Trophoblast cell (in vitro differentiated cells and primary cell): ENCODE measurements around the gene CNGA2.
A peak's percentile ranks its signal among the peaks of the same experiment; 100 is the strongest.

Experiments used
- DNase-seq, 2 donors: peaks; one replicate each; pipeline ENCODE4 v3.0.0-alpha.2; 2016
- H2AFZ ChIP-seq: 2 replicates; pipeline ENCODE4 v1.6.1; 2013; ENCODE audit warnings: low read length, moderate library complexity, mild to moderate bottlenecking; ENCODE audit not compliant: insufficient read depth, poor library complexity
- H2AK5ac ChIP-seq: 2 replicates; pipeline ENCODE4 v1.6.1; 2013; ENCODE audit warnings: mild to moderate bottlenecking, low read length
- H2BK120ac ChIP-seq: 2 replicates; pipeline ENCODE4 v1.6.1; 2013; ENCODE audit warnings: low read length, mild to moderate bottlenecking, moderate library complexity; ENCODE audit not compliant: insufficient read depth, poor library complexity
- H2BK12ac ChIP-seq: 2 replicates; pipeline ENCODE4 v1.6.1; 2013; ENCODE audit warnings: mild to moderate bottlenecking, low read length, moderate library complexity
- H2BK5ac ChIP-seq: 2 replicates; pipeline ENCODE4 v1.6.1; 2013; ENCODE audit warnings: low read length, low read depth, moderate library complexity, mild to moderate bottlenecking; ENCODE audit not compliant: poor library complexity
- H3K14ac ChIP-seq: 2 replicates; pipeline ENCODE4 v1.6.1; 2013; ENCODE audit warnings: mild to moderate bottlenecking, low read length
- H3K18ac ChIP-seq: 2 replicates; pipeline ENCODE4 v1.6.1; 2013; ENCODE audit warnings: mild to moderate bottlenecking, low read length
- H3K23ac ChIP-seq: 2 replicates; pipeline ENCODE4 v1.6.1; 2013; ENCODE audit warnings: low read length
- H3K27ac ChIP-seq: 2 replicates; pipeline ENCODE4 v1.5.1; 2013; ENCODE audit warnings: low read depth, mild to moderate bottlenecking, inconsistent platforms, low read length, moderate library complexity
- H3K27me3 ChIP-seq: 2 replicates; pipeline ENCODE4 v1.6.1; 2013; ENCODE audit warnings: inconsistent platforms, mild to moderate bottlenecking, low read length, moderate library complexity; ENCODE audit not compliant: insufficient read depth
- H3K36me3 ChIP-seq, 2 experiments: 1 replicate in 1 of 2; 2 replicates in 1 of 2; pipeline ENCODE4 v1.6.1; 2013; ENCODE audit warnings: low read length in 2 of 2, mild to moderate bottlenecking in 2 of 2, moderate library complexity in 1 of 2; ENCODE audit not compliant: insufficient read depth in 2 of 2, control insufficient read depth in 1 of 2
- H3K4ac ChIP-seq: 2 replicates; pipeline ENCODE4 v1.6.1; 2013; ENCODE audit warnings: low read depth, mild to moderate bottlenecking, low read length, moderate library complexity
- H3K4me1 ChIP-seq, 2 experiments: 1 replicate in 1 of 2; 2 replicates in 1 of 2; pipeline ENCODE4 v1.6.1; 2013; ENCODE audit warnings: low read length in 2 of 2, mild to moderate bottlenecking in 2 of 2, moderate library complexity in 1 of 2; ENCODE audit not compliant: insufficient read depth in 2 of 2, control insufficient read depth in 1 of 2
- H3K4me2 ChIP-seq: 2 replicates; pipeline ENCODE4 v1.6.1; 2013; ENCODE audit warnings: inconsistent platforms, mild to moderate bottlenecking, low read length, moderate library complexity
- H3K4me3 ChIP-seq: 2 replicates; pipeline ENCODE4 v1.5.1; 2013; ENCODE audit warnings: mild to moderate bottlenecking, low read depth, low read length, inconsistent platforms
- H3K79me1 ChIP-seq: one replicate; pipeline ENCODE4 v1.6.1; 2013; ENCODE audit warnings: low read length
- H3K79me2 ChIP-seq: 2 replicates; pipeline ENCODE4 v1.6.1; 2013; ENCODE audit warnings: low read length, mild to moderate bottlenecking; ENCODE audit not compliant: control insufficient read depth, insufficient read depth, poor library complexity
- H3K9ac ChIP-seq: 2 replicates; pipeline ENCODE4 v1.6.1; 2013; ENCODE audit warnings: mild to moderate bottlenecking, low read length
- H3K9me3 ChIP-seq: 2 replicates; pipeline ENCODE4 v1.6.1; 2013; ENCODE audit warnings: low read depth, mild to moderate bottlenecking, control low read depth, inconsistent platforms, low read length; ENCODE audit not compliant: insufficient read depth
- H4K12ac ChIP-seq: 2 replicates; pipeline ENCODE4 v1.6.1; 2013; ENCODE audit warnings: low read depth, mild to moderate bottlenecking, low read length, moderate library complexity
- H4K8ac ChIP-seq: 2 replicates; pipeline ENCODE4 v1.6.1; 2013; ENCODE audit warnings: low read depth, mild to moderate bottlenecking, low read length, moderate library complexity
- H4K91ac ChIP-seq: one replicate; pipeline ENCODE4 v1.6.1; 2013; ENCODE audit warnings: low read depth, mild to moderate bottlenecking, low read length, moderate library complexity
- WGBS: extraction: QIAGEN DNeasy Blood & Tissue Kit; methylation state at CpG from one replicate; pipeline ENCODE4 v1.1.7; 2013; ENCODE audit warnings: missing lambda C conversion rate; ENCODE audit not compliant: insufficient read length, insufficient coverage; ENCODE audit errors: extremely low coverage; 5-methylcytosine and 5-hydroxymethylcytosine counted together

CNGA2 gene

GRCh38 chrX:151753313-151754046, 18.9 kb downstream of the CNGA2 start:
- no peaks in the 10 kb centered on the region for H3K36me3 ChIP-seq
- no peak overlapping the region for H4K12ac ChIP-seq
- peak overlapping the region; percentile 29 for H3K4me2 ChIP-seq
- no peak overlapping the region for H3K9ac ChIP-seq
- H3K79me1 ChIP-seq: no peaks in the 10 kb centered on the region
- no peaks in the 10 kb centered on the region for H3K4me1 ChIP-seq
- no peaks in the 10 kb centered on the region for H3K9me3 ChIP-seq
- H3K14ac ChIP-seq: no peak overlapping the region
- no peak overlapping the region for H3K27ac ChIP-seq
- H3K18ac ChIP-seq: no peak overlapping the region
- WGBS: no CpG with 5 or more reads among the region's 22 CpGs
- no peak overlapping the region for H3K4me3 ChIP-seq
- no peak overlapping the region for H2AK5ac ChIP-seq
- DNase-seq: peak; percentile 36 to 66
- H3K4ac ChIP-seq: no peak overlapping the region
- H3K23ac ChIP-seq: no peak overlapping the region
- H3K79me2 ChIP-seq: no peaks in the 10 kb centered on the region
- no peak overlapping the region for H2BK120ac ChIP-seq
- H3K27me3 ChIP-seq: no peaks in the 10 kb centered on the region
- H2BK12ac ChIP-seq: no peak overlapping the region
- no peak overlapping the region for H4K91ac ChIP-seq
- H2AFZ ChIP-seq: no peak overlapping the region
- H4K8ac ChIP-seq: no peak overlapping the region
- H2BK5ac ChIP-seq: no peak overlapping the region

- Histone ChIP-seq H3K9me3 (no peaks in the 10 kb centered on the region), H3K18ac (no peak overlapping the region), H3K4me3 (no peak overlapping the region), H3K27ac (no peak overlapping the region), H3K79me2 (no peaks in the 10 kb centered on the region), H3K4me1 (no peaks in the 10 kb centered on the region), H2BK12ac (no peak overlapping the region), H3K23ac (no peak overlapping the region), H4K8ac (no peak overlapping the region), H2BK120ac (no peak overlapping the region), H3K79me1 (no peaks in the 10 kb centered on the region), H2AFZ (no peak overlapping the region), H3K27me3 (no peaks in the 10 kb centered on the region), H3K36me3 (no peaks in the 10 kb centered on the region), H3K9ac (no peak overlapping the region), H4K12ac (no peak overlapping the region), H3K4ac (no peak overlapping the region), H2AK5ac (no peak overlapping the region), H3K4me2 (no peak overlapping the region), H4K91ac (no peak overlapping the region), H2BK5ac (no peak overlapping the region), H3K14ac (no peak overlapping the region)
- DNase-seq: peak; percentile 5 to 31
- no CpG with 5 or more reads among the region's 6 CpGs for WGBS
These were observed 19.5 kb downstream of the CNGA2 start for GRCh38 chrX:151754047-151754429.

- H3K4me2 ChIP-seq: no peak overlapping the region
- no peak overlapping the region for H3K9ac ChIP-seq
- WGBS: no CpG with 5 or more reads among the region's 11 CpGs
- H2BK5ac ChIP-seq: no peak overlapping the region
- H3K4me1 ChIP-seq: no peaks in the 10 kb centered on the region
- H3K4me3 ChIP-seq: no peak overlapping the region
- H3K18ac ChIP-seq: no peak overlapping the region
- H3K79me2 ChIP-seq: no peaks in the 10 kb centered on the region
- no peak overlapping the region for H2BK12ac ChIP-seq
- no peak overlapping the region for H2BK120ac ChIP-seq
- no peak overlapping the region for H4K91ac ChIP-seq
- no peak overlapping the region for H3K4ac ChIP-seq
- no peak overlapping the region for H2AFZ ChIP-seq
- H3K27me3 ChIP-seq: no peaks in the 10 kb centered on the region
- H2AK5ac ChIP-seq: no peak overlapping the region
- H3K14ac ChIP-seq: no peak overlapping the region
- no peak for DNase-seq
- H3K27ac ChIP-seq: no peak overlapping the region
- H4K12ac ChIP-seq: no peak overlapping the region
- H3K23ac ChIP-seq: no peak overlapping the region
- no peaks in the 10 kb centered on the region for H3K9me3 ChIP-seq
- H4K8ac ChIP-seq: no peak overlapping the region
- H3K36me3 ChIP-seq: no peaks in the 10 kb centered on the region
- no peaks in the 10 kb centered on the region for H3K79me1 ChIP-seq
These were observed 20.2 kb downstream of the CNGA2 start for GRCh38 chrX:151754641-151755215.

- Histone ChIP-seq H3K4me2 (no peak overlapping the region), H2AFZ (no peak overlapping the region), H3K27me3 (no peaks in the 10 kb centered on the region), H3K79me1 (no peaks in the 10 kb centered on the region), H3K4me1 (no peaks in the 10 kb centered on the region), H3K27ac (no peak overlapping the region), H2AK5ac (no peak overlapping the region), H3K9me3 (no peaks in the 10 kb centered on the region), H3K79me2 (no peaks in the 10 kb centered on the region), H3K14ac (no peak overlapping the region), H3K36me3 (no peaks in the 10 kb centered on the region), H3K9ac (no peak overlapping the region), H2BK5ac (no peak overlapping the region), H3K23ac (no peak overlapping the region), H2BK12ac (no peak overlapping the region), H4K12ac (no peak overlapping the region), H2BK120ac (no peak overlapping the region), H3K18ac (no peak overlapping the region), H4K8ac (no peak overlapping the region), H3K4ac (no peak overlapping the region), H4K91ac (no peak overlapping the region), H3K4me3 (no peak overlapping the region)
- DNase-seq: no peak
- no CpG with 5 or more reads among the region's 11 CpGs for WGBS
These were observed 24.6 kb downstream of the CNGA2 start for GRCh38 chrX:151759041-151759708.
